HG03060 (cell line): ENCODE results near the gene STIM1.

Experiments used
- ATAC-seq: cut with Tn5 transposase; IDR thresholded peaks from one replicate; pipeline ENCODE4 v1.9.1; 2021; ENCODE audit warnings: low read depth, moderate number of reproducible peaks; ENCODE audit not compliant: unreplicated experiment

STIM1 gene

GRCh38 chr11:4059424-4059823, 204.0 kb downstream of the STIM1 start:
- no peak for ATAC-seq

- ATAC-seq = no peak
Observed at GRCh38 chr11:4060182-4060923, 204.9 kb downstream of the STIM1 start.

GRCh38 chr11:4061700-4062099, 206.2 kb downstream of the STIM1 start:
- ATAC-seq = no peak

GRCh38 chr11:4063348-4063747, 207.9 kb downstream of the STIM1 start:
- ATAC-seq = no peak

GRCh38 chr11:4064278-4064955, 209.0 kb downstream of the STIM1 start:
- no peak for ATAC-seq

- ATAC-seq = no peak
Observed at GRCh38 chr11:4065086-4065485, 209.6 kb downstream of the STIM1 start.

- ATAC-seq = no peak
Observed at GRCh38 chr11:4065601-4066377, 210.3 kb downstream of the STIM1 start.

GRCh38 chr11:4066910-4067309, 211.4 kb downstream of the STIM1 start:
- ATAC-seq = no peak

GRCh38 chr11:4068962-4069361, 213.5 kb downstream of the STIM1 start:
- ATAC-seq = no peak

- ATAC-seq = no peak
Observed at GRCh38 chr11:4071325-4071724, 215.9 kb downstream of the STIM1 start.

GRCh38 chr11:4071914-4072313, 216.4 kb downstream of the STIM1 start:
- ATAC-seq = no peak

GRCh38 chr11:4072668-4073285, 217.3 kb downstream of the STIM1 start:
- ATAC-seq = no peak

GRCh38 chr11:4074266-4074665, 218.8 kb downstream of the STIM1 start:
- no peak for ATAC-seq

- ATAC-seq = no peak
Observed at GRCh38 chr11:4076774-4077173, 221.3 kb downstream of the STIM1 start.

- no peak for ATAC-seq
Observed at GRCh38 chr11:4083198-4083597, 227.7 kb downstream of the STIM1 start.

- ATAC-seq = no peak
Observed at GRCh38 chr11:4084406-4085125, 229.1 kb downstream of the STIM1 start.

GRCh38 chr11:4085575-4085974, 230.1 kb downstream of the STIM1 start:
- no peak for ATAC-seq

- ATAC-seq = no peak
Observed at GRCh38 chr11:4086575-4087353, 231.3 kb downstream of the STIM1 start.

GRCh38 chr11:4087551-4087950, 232.1 kb downstream of the STIM1 start:
- ATAC-seq = no peak

GRCh38 chr11:4090258-4090657, 234.8 kb downstream of the STIM1 start:
- ATAC-seq = no peak
